Activated CD8-positive, alpha-beta memory T cell treated with anti-CD3 and anti-CD28 coated beads, Interleukin-2, amount 50 U/mL, for 24 hours (primary cell): ENCODE measurements around the gene CBX8.

ENCODE experiments used
- DNase-seq: peaks from one replicate; pipeline ENCODE4 v3.0.0-alpha.2; 2020; ENCODE audit errors: extremely low read depth

Gene CBX8

GRCh38 chr17:79792984-79793923 lies 3.6 kb downstream of the CBX8 start:
- DNase-seq: no peak

GRCh38 chr17:79792341-79792871 lies 4.5 kb downstream of the CBX8 start:
- DNase-seq: no peak

GRCh38 chr17:79791735-79792161 lies 5.1 kb downstream of the CBX8 start:
- DNase-seq: no peak

GRCh38 chr17:79790805-79791734 lies 5.8 kb downstream of the CBX8 start:
- no peak for DNase-seq

GRCh38 chr17:79789943-79790804 lies 6.7 kb downstream of the CBX8 start:
- no peak for DNase-seq

GRCh38 chr17:79788989-79789942 lies 7.6 kb downstream of the CBX8 start:
- no peak for DNase-seq

- no peak for DNase-seq
Measured at GRCh38 chr17:79788455-79788854, 8.4 kb downstream of the CBX8 start.

DNA sequence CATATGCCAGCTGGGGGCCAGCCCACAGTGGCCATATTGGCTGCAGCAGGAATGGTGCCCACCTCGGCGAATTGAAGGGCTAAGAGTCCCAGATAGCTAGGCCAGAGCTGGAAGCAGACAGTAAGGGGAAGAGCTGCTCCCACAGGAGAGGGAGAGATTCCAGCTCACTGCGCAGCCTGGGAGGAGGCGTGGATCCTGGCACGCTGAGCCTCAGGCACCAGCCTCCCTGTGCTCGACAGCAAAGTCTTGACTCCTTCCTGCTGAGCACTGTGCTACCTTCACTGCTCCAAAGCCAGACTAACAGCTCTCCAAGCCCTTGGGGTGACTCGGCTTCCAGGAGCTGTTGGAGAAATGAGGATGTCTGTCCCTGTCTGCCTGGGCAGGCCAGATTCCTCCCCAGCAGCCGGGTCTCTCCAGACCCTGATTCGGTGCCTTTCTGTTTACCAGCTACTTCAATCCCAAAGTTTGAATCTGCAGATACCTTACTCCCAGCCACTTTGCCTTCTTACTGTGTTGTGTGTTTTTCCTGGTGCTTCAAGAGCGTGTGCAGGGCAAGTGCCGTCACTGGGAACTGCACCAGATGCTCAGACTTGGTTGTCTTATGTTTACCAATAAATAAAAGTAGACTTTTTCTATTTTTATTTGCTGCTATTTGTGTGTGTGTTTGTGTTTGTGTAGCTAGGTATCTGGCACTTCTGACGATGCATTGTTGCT lies 9.8 kb downstream of the CBX8 start:
- no peak for DNase-seq

DNA sequence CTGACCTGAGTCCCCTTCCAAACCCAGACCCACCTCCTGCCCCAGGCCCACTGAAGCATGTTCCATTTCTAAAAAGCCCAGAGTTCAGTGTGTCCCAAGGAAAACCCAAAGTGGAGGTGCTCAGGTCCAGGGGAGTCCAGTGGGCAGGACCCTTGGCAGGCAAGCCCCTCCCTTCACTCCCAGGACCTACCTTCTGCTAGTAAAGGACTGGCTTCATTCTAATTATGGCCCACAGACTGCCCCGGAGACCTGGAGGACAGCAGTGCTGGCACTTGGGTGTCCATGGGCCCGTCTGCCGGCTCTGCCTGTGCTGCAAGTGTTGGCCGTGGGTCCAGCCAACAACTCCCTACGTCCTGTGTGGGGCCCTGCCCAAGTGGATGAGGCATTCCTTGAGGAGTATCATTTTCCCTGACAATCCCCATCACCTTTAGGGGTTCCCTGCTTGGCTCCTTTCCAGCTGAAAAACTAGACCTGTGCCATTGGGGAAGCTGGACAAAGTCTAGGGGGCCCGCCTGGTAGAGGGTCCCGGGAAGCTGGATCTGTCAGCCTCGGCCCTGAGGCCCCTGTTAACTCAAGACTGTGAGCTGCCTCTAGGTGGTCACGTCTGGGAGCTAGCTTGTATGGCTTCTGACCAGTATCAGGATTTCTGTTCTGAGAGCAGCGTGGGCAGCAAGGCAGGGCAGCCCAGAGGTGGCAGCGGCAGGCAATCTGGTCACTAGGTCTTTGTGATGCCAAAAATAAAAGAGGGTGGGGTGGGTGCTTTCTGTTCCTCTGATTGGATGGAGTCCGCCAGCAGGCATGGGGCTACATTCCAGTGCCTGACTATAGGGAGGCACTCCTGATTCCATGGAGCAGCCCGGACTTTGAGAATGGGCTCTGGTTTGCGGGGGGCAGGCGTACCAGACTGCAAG lies 10.7 kb downstream of the CBX8 start:
- no peak for DNase-seq

DNA sequence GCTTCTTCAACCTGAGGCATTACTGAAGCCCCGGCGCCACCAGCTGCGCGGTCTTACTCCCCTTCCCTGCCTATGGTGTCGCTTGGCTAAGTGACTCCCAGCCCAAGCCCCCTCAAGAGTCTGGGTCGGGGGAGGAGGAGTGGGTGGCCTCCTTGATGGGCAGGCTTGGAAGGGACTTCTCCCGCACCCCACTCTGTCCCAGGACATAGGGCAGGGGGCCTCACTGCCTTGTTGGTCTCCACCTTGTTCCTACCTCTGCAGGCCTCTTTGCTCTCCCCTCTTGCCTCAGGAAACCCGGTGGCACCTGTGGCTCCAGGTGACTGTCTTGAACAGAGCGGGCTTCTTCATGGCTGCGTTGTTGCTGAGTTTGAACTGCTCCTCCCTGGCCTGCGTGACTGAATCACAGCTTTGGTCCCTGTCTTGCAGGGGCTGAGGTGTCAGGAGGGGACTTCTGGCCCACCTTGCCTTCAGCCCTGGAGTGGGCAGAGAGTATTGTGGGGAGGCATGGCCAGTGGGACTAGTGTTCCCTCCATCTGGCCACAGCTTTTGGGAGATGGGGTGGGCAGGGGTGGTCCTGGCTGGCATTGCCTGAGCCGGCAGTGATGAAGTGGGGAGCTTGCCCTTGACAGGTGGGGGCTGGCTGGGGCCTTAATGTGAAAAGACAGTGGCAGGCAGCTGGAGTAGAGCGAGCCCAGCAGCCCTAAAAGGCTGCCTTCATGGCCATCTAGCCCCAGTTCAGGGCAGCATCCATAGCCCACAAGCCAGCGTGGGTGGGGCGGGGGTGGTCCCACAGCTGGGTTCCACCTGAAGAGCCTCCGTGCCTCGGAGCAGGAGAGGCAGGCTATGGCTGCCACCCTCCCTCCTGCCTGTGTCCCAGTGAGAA lies 11.6 kb downstream of the CBX8 start:
- no peak for DNase-seq

DNA sequence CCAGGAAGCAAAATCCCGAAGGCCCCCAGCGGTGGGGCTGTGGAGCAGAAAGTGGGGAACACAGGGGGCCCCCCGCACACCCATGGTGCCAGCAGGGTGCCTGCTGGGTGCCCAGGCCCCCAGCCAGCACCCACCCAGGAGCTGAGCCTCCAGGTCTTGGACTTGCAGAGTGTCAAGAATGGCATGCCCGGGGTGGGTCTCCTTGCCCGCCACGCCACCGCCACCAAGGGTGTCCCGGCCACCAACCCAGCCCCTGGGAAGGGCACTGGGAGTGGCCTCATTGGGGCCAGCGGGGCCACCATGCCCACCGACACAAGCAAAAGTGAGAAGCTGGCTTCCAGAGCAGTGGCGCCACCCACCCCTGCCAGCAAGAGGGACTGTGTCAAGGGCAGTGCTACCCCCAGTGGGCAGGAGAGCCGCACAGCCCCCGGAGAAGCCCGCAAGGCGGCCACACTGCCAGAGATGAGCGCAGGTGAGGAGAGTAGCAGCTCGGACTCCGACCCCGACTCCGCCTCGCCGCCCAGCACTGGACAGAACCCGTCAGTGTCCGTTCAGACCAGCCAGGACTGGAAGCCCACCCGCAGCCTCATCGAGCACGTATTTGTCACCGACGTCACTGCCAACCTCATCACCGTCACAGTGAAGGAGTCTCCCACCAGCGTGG lies 12.4 kb downstream of the CBX8 start:
- no peak for DNase-seq

DNA sequence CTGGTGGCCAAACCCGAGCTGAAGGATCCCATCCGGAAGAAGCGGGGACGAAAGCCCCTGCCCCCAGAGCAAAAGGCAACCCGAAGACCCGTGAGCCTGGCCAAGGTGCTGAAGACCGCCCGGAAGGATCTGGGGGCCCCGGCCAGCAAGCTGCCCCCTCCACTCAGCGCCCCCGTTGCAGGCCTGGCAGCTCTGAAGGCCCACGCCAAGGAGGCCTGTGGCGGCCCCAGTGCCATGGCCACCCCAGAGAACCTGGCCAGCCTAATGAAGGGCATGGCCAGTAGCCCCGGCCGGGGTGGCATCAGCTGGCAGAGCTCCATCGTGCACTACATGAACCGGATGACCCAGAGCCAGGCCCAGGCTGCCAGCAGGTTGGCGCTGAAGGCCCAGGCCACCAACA lies 13.0 kb downstream of the CBX8 start:
- DNase-seq: no peak

- no peak for DNase-seq
Measured at GRCh38 chr17:79781736-79782575, 14.9 kb downstream of the CBX8 start.

DNA sequence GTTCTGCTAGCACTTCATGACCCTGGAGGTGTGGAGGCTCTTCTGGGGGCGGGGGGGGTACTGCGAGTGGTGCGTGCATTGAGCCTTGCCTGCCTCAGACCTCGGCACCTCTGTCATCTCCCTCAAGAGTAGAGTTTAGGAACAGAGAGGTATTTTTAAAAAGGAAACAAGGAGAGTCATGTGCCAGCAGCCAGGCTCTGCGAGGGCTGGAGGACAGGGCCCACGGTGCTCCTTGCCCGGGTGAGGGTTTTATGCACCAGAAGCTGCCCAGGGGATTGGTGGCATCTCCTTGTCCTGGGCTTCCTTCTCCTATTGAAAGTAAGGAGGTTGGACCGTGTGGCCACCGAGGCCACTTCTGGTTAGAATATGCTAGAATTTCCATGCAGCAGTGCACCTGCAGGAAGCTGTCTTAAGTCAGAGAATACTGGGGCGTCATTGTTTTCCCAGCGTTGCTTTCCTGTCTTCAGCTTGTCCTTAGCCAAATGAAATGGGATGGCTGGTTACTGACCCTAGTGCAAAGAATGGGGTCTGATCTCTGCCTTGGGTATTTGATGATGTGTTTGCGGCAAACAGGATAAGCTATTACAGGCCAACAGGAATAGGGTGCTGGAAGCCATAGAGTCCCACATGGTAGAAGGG lies 15.7 kb downstream of the CBX8 start:
- no peak for DNase-seq

- no peak for DNase-seq
Measured at GRCh38 chr17:79779661-79780365, 17.1 kb downstream of the CBX8 start.
